Measurements from ENCODE around the gene MYO15B. TPM values are rescaled to one million over a fixed set of nuclear protein-coding genes. Genes with fewer than 3 reads are reported as not detected.

MYO15B gene
- polyA plus RNA-seq, 6 donors from 2014 or later, result 2.9 to 5.9 (median 3.5) TPM

GRCh38 chr17:75673487-75673886 lies 85.9 kb downstream of the MYO15B start:
- Mint-ChIP-seq H3K27ac (peak overlapping the region in 2 of 6 donors; percentile 5 to 29), H3K4me1 (peaks cover 7 to 20% (median 7%) of the 10 kb centered on the region in 3 donors), H3K36me3 (peaks cover 2 to 7% of the 10 kb centered on the region in 2 donors), H3K4me3 (no peak overlapping the region), H3K9me3 (no peaks in the 10 kb centered on the region), H3K27me3 (no peaks in the 10 kb centered on the region)
- ATAC-seq (ENCODE audit: low read depth in 2 of 2) (no peak), DNase-seq (no peak)

Other genes starting within 250 kb of the MYO15B start
- gene GRB2, start 182.1 kb upstream of the MYO15B start, polyA plus RNA-seq (ENCODE audit: low read depth in 6 of 6), result 100 to 1,000 TPM; 281 to 361 (median 305) TPM
- 10 to 100 TPM in 2 of 6 donors, 1 to 10 TPM in 4; 6.3 to 25.9 (median 9.0) TPM for gene TMEM94, start 131.2 kb upstream of the MYO15B start, polyA plus RNA-seq (ENCODE audit: low read depth in 6 of 6)
- gene CASKIN2, start 72.3 kb upstream of the MYO15B start, polyA plus RNA-seq (ENCODE audit: low read depth in 6 of 6), result under 1 TPM in 1 of 6 donors, not detected in 5; 0.29 TPM
- gene TSEN54, start 71.3 kb upstream of the MYO15B start, polyA plus RNA-seq (ENCODE audit: low read depth in 6 of 6), result 10 to 100 TPM; 18.3 to 42.3 (median 23.7) TPM
- 10 to 100 TPM in 3 of 6 donors, 1 to 10 TPM in 3; 6.1 to 14.4 (median 10.4) TPM for gene LLGL2, start 62.1 kb upstream of the MYO15B start, polyA plus RNA-seq (ENCODE audit: low read depth in 6 of 6)
- 1 to 10 TPM in 2 of 6 donors, under 1 TPM in 2, not detected in 2; 0.24 to 1.3 (median 1.1) TPM for gene SMIM5, start 45.6 kb downstream of the MYO15B start, polyA plus RNA-seq (ENCODE audit: low read depth in 6 of 6)
- 10 to 100 TPM in 5 of 6 donors, 1 to 10 TPM in 1; 3.6 to 29.4 (median 16.3) TPM for gene RECQL5, start 79.4 kb downstream of the MYO15B start, polyA plus RNA-seq (ENCODE audit: low read depth in 6 of 6)
- gene SAP30BP, start 79.5 kb downstream of the MYO15B start, polyA plus RNA-seq (ENCODE audit: low read depth in 6 of 6), result 100 to 1,000 TPM in 1 of 6 donors, 10 to 100 TPM in 5; 72.3 to 105 (median 95.6) TPM
- 1 to 10 TPM in 2 of 6 donors, under 1 TPM in 2, not detected in 2; 0.67 to 1.6 (median 1.1) TPM for gene ITGB4, start 133.7 kb downstream of the MYO15B start, polyA plus RNA-seq (ENCODE audit: low read depth in 6 of 6)
- gene GALK1, start 177.4 kb downstream of the MYO15B start, polyA plus RNA-seq (ENCODE audit: low read depth in 6 of 6), result 10 to 100 TPM in 4 of 6 donors, 1 to 10 TPM in 2; 8.3 to 21.9 (median 14.6) TPM
- gene UNK, start 197.0 kb downstream of the MYO15B start, polyA plus RNA-seq (ENCODE audit: low read depth in 6 of 6), result 10 to 100 TPM; 31.1 to 50.1 (median 37.7) TPM

Data from naive B cell (primary cell).